ENCODE data around the gene JAM2.

Gene JAM2

DNA sequence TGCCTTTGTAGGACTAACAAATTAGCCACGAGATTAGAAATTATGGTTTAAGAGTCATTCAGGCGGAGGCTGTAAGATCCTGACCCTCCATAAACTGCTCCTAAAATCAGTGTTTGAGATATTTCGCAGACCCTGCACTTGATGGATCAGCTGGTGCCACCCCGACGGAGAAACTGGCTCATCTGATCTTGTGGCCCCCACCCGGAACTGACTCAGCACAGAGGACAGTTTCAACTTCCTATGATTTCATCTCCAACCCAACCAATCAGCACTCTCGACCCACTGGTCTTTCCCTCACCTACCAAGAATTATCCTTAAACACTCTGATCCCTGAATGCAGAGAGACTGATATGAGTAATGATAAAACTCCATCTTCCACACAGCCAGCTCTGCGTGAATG, 3.7 kb upstream of the JAM2 start:
- in situ Hi-C loops (cut with MboI; ENCODE audit: low pct_unique_long_range_greater_than_20kb, low sequenced_read_pairs, unreplicated experiment), result no loop called here
- TF ChIP-seq, protein P1, sequence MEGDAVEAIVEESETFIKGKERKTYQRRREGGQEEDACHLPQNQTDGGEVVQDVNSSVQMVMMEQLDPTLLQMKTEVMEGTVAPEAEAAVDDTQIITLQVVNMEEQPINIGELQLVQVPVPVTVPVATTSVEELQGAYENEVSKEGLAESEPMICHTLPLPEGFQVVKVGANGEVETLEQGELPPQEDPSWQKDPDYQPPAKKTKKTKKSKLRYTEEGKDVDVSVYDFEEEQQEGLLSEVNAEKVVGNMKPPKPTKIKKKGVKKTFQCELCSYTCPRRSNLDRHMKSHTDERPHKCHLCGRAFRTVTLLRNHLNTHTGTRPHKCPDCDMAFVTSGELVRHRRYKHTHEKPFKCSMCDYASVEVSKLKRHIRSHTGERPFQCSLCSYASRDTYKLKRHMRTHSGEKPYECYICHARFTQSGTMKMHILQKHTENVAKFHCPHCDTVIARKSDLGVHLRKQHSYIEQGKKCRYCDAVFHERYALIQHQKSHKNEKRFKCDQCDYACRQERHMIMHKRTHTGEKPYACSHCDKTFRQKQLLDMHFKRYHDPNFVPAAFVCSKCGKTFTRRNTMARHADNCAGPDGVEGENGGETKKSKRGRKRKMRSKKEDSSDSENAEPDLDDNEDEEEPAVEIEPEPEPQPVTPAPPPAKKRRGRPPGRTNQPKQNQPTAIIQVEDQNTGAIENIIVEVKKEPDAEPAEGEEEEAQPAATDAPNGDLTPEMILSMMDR (IDR thresholded peaks at IDR 0.05; ENCODE audit: extremely low read depth, insufficient read depth, missing control alignments), result no peak
- DNase-seq (ENCODE audit: low spot score), result no peak

DNA sequence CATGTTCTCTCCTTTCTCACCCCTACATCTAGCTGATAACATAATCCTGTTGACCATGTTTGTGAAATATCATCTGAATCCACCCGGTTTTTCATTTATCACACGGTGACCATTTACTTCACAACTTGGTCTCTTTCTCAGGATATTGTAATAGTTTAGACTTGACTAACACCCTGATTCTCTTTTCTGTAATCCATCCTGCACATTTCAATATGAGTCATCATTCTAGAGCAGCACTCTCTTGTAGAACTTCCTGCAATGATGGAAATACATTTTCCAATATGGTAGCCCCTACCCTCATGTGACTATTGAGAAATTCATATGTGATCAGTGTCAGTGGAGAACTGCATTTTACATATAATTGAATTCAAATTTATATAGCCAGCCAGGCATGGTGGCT, 2.3 kb upstream of the JAM2 start:
- TF ChIP-seq, protein P1 (IDR thresholded peaks at IDR 0.05; ENCODE audit: extremely low read depth, insufficient read depth, missing control alignments), result no peak
- peak; percentile 36 for DNase-seq (ENCODE audit: low spot score)
- in situ Hi-C loops (cut with MboI; ENCODE audit: low pct_unique_long_range_greater_than_20kb, low sequenced_read_pairs, unreplicated experiment), result no loop called here

DNA sequence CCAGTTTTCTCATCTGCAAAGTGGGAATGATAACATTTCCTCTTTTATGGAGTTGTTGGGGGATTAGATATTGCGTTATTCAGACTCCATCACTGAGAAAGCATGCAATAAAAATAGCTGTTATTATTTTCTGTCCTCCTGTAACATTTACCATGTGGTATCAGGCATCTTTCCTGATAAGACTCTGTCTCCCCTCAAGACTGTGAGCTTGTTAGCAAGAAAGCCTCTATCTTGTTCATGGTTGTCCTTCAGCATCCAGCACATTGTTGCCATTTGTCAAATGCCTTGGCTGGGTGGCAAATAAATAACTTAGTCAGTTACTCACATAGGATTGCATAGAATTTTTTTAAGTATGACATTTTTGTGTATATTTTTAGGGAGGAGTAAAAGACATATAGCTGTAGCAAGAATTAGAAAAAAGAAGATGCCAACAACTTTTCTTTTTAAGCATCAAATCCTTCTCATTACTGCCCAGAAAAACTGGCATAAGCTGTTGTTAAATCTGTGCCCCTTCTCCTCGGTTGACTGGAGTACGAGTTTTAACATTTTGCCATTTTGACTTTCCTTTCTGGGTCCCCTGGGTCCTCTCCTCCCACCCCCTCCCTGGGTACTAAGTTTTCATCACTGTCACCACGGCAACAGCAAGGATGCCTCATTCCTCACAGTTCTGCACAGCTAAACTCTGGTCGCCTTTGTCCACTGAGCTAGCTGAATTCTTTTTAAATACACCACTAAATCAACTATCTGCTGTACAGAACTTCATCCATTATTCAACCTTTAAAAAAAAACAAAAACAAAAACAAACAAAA, 1.0 kb upstream of the JAM2 start:
- TF ChIP-seq, protein P1 (IDR thresholded peaks at IDR 0.05; ENCODE audit: extremely low read depth, insufficient read depth, missing control alignments), result no peak
- no peak for DNase-seq (ENCODE audit: low spot score)
- in situ Hi-C loops (cut with MboI; ENCODE audit: low pct_unique_long_range_greater_than_20kb, low sequenced_read_pairs, unreplicated experiment), result no loop called here

DNA sequence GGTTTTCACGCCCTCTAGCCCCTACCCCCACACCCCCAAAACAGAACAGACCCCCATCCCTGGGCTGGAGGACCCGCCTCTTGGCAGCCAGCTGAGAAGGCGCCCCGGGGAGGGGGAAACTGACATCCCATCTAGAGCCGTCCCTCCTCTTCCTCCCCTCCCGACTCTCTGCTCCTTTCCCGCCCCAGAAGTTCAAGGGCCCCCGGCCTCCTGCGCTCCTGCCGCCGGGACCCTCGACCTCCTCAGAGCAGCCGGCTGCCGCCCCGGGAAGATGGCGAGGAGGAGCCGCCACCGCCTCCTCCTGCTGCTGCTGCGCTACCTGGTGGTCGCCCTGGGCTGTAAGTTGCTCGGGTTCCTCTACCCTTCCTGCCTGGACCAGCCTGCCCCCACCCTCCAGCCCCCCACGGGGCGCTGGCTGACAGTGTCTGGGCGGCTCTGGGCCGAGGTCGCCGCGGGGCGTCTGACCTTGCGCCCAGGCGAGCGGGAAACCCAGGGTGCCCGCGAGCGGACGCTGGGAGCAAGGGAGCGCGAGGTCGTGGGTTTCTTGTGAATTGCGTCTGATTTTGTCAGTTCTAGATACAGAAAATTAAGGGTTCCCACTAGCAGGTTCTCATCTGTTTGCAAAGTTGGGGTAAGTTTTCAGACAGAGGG, 618 bp downstream of the JAM2 start:
- peak; percentile 84 for DNase-seq (ENCODE audit: low spot score)
- TF ChIP-seq, protein P1 (IDR thresholded peaks at IDR 0.05; ENCODE audit: extremely low read depth, insufficient read depth, missing control alignments), result peak; percentile 62
- in situ Hi-C loops (cut with MboI; ENCODE audit: low pct_unique_long_range_greater_than_20kb, low sequenced_read_pairs, unreplicated experiment), result no loop called here

DNA sequence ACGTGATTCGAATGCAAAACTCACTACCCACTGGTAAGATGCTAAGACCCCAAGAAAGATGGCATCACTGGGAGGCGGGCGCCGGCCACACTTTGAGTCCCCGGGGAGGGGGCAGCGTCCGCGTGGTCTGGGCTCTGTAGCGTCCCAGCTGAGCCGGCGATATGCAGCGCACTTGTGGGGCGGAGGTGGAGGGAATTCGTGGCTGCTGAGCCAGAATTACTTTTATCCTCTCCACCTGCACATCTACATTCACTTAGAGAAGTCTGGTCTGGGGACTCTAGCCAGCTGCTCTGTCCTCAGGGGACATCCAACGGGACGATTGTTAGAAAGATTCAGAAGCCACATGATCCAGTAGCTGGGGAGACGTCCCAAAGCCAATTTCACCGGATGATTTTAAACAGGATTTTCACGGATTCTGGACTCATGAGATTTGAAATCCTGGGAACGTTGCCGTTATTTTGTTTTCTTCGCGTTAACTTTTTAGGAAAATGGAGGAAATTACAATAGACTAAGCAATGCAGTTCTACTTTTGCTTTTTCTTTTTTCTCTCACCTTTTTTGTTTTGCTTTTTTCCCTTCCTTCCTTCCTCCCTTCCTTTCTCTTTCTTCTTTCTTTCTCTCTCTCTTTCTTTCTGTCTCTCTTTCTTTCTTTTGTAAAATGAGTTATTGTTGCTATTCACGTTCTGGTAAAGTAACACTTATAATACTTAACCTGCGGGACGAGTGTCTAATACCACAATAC, 1.3 kb downstream of the JAM2 start:
- TF ChIP-seq, protein P1 (IDR thresholded peaks at IDR 0.05; ENCODE audit: extremely low read depth, insufficient read depth, missing control alignments), result no peak
- DNase-seq (ENCODE audit: low spot score), result peak; percentile 50
- in situ Hi-C loops (cut with MboI; ENCODE audit: low pct_unique_long_range_greater_than_20kb, low sequenced_read_pairs, unreplicated experiment), result no loop called here

DNA sequence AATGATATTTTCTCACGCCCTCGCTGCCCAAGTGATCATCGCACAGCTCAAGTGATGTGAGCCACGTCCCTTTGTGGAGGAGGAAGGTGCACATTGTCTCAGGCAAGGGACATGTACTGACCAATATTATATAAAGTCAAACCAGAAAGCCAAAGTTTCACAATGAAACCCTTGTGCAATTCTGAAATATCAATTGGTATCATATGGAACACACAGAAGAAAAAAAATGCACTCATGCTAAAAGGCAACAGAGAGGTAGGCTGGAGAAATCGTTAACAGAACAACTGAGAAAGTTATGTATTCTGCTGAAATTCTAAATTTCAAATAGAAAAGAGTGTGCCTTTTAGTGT, 1.9 kb downstream of the JAM2 start:
- in situ Hi-C loops (cut with MboI; ENCODE audit: low pct_unique_long_range_greater_than_20kb, low sequenced_read_pairs, unreplicated experiment), result no loop called here
- no peak for DNase-seq (ENCODE audit: low spot score)
- TF ChIP-seq, protein P1 (IDR thresholded peaks at IDR 0.05; ENCODE audit: extremely low read depth, insufficient read depth, missing control alignments), result no peak

All from GM13977 (cell line).